Limb (tissue), 2 donors: ENCODE data around the gene SLC25A26.
A peak's percentile ranks its signal among the peaks of the same experiment; 100 is the strongest.
"Not testable (repeated sequence)": the region's sequence is repeated elsewhere in the genome, so short reads cannot be mapped to it uniquely, and the experiment has no call there.

Experiments used
- DNase-seq, 2 donors: peaks; one replicate each; pipeline ENCODE4 v3.0.0-alpha.2; 2016; ENCODE audit errors: extremely low spot score in 2 of 2

The SLC25A26 gene

DNA sequence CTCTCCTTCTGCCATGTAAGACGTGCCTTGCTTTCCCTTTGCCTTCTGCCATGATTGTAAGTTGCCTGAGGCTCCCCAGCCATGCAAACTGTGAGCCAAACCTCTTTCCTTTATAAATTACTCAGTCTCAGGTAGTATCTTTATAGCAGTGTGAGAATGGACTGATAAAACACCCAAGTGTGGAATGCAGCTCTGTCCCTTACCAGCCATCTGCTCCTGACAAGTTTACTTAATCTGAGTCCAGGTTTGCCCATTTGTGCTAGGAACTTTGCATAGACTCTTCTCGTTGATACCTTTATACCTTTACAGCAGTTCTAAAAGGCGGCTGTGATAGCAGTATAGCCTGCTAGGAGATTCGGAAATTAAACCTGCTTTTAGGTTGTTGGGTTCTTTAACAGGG is 48.1 kb downstream of the SLC25A26 start:
- no peak for DNase-seq

DNA sequence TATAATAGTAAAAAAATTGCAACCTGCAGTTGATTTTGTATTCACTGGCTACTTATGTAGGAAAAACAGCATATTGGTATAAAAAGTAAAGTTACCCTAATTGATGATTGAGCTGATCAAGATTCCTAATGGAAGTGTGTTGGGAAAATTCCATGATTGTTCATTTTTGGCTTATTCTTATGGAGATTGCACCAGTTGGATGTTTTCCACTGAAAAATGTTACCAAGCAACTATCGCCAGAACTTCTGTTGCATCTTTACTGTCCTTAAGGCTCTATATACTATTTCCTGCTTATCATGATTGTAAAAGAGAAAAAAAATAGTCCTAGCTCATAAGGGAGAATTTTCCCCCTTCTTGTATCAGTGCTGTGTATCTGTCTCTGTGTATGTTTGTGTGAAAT is 48.6 kb downstream of the SLC25A26 start:
- DNase-seq: no peak

GRCh38 chr3:66270288-66270687 is 49.5 kb downstream of the SLC25A26 start:
- peak in 1 of 2 donors; percentile 74 for DNase-seq

DNA sequence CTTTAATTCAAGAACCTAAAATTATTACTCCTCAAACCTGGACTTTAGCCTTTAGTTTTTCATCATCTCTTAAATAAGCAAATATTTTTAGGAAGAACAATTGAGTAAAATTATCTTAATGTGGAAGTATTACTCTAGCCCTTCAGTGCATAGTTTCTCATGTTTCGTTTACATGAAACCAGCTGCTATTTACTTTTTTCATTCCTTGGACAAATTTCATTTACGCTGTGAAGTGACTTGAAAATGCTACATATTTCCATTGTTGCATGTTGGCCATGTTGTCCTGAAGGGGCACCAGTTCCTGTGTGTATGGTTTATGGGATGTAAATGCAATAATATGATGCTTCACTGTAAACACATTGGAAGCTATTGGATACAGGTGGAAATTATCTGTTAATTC is 49.9 kb downstream of the SLC25A26 start:
- no peak for DNase-seq

GRCh38 chr3:66271231-66271630 is 50.4 kb downstream of the SLC25A26 start:
- no peak for DNase-seq

GRCh38 chr3:66272016-66272415 is 51.2 kb downstream of the SLC25A26 start:
- DNase-seq: no peak

DNA sequence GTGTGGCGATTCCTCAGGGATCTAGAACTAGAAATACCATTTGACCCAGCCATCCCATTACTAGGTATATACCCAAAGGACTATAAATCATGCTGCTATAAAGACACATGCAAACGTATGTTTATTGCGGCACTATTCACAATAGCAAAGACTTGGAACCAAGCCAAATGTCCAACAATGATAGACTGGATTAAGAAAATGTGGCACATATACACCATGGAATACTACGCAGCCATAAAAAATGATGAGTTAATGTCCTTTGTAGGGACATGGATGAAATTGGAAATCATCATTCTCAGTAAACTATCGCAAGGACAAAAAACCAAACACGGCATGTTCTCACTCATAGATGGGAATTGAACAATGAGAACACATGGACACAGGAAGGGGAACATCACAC is 54.0 kb downstream of the SLC25A26 start:
- not testable (repeated sequence) for DNase-seq

DNA sequence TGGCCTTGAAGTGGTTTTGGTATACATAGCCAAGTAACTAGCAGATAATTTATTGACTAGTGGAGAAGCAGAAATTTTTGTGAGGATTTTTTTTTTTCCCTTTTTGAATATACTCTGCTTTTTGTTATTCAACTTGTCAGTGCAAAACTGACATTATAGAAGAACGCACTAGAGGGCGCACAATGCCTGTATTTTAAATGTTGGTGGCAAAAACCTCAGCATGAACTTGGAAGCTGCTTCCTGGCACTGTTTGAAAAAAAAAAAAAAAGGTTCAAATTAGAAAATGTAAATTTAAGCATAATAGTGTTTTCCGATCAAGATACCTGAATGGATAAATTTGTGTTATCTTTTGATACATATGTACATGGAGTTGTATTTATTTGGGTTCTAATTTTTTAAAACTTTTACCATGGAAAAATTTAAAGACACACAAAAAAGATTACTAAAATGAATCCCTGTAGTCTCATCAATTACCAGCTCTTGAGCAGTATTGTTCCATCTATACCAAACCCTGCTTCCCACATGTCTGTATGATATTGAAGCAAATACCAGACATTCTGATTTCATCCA is 56.0 kb downstream of the SLC25A26 start:
- DNase-seq: peak; percentile 77 to 84

DNA sequence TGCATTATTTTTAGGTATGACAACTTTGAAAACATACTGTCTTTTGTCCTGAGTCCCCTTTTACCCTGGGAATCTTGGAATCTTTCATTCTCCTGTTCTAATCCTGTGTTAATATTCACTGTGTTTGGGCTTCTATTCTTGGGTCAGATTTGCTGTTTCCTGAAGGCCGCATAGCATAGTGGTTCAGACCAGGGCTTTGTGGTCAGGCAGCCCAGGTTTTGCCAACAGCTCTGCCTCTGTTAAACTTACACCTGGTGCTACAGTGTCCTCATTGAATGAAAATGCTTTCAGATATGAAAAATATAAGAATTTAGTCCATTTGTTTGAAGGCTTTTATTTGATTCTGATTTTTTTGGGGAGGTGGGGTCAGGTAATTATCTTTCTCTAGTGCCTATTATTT is 58.4 kb downstream of the SLC25A26 start:
- no peak for DNase-seq

GRCh38 chr3:66280304-66280703 is 59.5 kb downstream of the SLC25A26 start:
- no peak for DNase-seq

DNA sequence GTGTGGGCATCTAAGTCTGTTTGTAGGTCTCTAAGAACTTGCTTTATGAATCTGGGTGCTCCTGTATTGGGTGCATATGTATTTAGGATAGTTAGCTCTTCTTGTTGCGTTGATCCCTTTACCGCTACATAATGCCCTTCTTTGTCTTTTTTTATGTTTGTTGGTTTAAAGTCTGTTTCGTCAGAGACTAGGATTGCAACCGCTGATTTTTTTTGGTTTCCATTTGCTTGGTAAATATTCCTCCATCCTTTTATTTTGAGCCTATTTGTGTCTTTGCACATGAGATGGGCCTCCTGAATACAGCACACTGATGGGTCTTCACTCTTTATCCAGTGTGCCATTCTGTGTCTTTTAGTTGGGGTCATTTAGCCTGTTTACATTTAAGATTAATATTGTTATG is 71.1 kb downstream of the SLC25A26 start:
- not testable (repeated sequence) for DNase-seq

DNA sequence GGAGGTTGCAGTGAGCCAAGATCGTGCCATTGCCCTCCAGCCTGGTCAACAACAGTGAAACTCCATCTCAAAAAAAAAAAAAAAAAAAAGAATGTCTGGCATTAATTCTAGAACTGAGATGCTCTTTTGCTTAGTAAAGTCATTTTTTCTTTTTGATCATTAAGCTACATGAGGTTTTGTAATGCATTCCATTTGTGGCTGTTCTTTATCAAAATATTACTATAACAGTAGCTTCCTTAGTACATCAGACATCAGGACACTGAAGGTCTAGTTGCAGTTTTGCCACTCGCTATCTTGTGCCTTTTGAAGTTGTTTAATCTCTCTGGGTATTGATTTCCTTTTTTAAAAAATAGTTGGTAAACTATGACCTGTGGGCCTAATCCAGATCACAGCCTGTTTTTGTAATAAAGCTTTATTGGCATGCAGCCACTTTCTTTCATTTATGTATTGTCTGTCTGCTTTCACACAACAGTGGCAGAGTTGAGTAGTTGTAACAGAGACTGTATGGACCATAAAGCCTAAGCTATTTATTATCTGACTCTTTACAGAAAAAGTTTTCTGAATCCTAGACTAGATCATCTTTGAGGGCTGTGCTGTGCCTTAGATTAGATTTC is 76.6 kb downstream of the SLC25A26 start:
- no peak for DNase-seq

GRCh38 chr3:66297900-66298299 is 77.1 kb downstream of the SLC25A26 start:
- no peak for DNase-seq

DNA sequence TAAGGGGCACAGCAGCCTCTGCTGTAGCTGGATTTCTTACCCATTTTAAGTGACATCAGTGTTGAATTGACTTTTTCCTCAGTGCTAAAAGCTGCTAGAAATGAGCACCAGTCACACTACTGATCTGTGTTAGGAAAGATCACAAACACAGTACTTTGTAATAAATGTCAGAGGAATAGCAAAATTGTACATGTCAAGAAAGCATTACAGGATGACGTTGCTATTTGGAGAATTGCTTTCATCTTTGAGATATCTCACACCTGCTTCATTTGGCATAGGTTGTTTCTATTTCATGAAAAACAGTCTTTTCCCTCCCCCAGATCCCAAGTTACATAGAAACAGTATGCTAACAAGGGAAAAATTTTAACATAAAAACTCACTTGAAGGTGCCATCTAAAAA is 77.8 kb downstream of the SLC25A26 start:
- no peak for DNase-seq

DNA sequence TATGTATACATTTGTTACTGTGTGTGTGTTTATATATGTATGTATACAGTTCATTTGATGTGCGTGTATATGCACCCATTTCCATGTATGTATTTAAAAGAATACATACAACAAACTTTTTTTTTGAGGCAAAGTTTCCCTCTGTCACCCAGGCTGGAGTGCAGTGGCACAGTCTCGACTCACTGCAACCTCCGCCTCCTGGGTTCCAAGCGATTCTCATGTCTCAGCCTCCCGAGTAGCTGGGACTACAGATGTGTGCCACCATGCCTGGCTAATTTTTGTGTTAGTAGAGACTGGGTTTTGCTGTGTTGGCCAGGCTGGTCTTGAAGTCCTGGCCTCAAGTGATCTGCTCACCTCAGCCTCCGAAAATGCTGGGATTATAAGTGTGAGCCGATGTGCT is 78.3 kb downstream of the SLC25A26 start:
- not testable (repeated sequence) for DNase-seq

GRCh38 chr3:66299891-66300290 is 79.1 kb downstream of the SLC25A26 start:
- no peak for DNase-seq

DNA sequence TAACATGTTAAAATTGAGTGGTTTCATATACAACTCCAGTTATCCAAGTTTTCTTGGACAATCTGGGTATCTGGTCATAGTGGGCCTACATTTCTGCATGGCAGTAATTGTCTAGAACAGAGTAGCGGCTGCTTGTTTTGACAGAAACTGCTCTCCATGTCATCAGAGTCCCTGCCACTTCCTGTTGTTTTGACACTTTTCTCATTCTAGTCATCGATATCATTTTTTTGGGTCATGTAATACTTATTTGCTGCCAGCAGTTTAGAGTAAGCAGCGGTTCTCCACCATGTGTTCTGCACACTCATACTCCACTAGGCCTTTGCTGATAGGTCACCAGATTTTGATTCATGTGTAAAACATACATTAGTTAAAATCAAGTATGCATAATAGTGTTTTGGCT is 81.5 kb downstream of the SLC25A26 start:
- no peak for DNase-seq

DNA sequence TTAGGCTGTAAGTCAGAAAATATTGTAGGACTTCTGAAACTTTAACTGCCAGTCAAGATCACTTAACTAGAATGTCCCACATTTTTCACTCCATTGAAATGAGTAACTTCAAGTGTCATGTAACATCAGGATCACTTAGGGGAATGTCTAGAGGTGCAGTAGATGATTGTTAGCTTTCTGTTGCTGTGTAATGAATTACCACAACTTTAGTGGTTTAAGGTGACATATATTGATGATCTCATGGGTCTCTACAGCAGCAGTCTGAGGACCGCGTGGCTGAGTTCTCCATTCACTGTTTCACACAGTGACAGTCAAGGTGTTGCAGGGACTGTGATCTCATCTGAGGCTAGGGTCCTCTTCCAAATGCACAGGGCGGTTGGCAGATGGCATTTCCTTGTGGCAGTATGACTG is 82.7 kb downstream of the SLC25A26 start:
- DNase-seq: no peak

DNA sequence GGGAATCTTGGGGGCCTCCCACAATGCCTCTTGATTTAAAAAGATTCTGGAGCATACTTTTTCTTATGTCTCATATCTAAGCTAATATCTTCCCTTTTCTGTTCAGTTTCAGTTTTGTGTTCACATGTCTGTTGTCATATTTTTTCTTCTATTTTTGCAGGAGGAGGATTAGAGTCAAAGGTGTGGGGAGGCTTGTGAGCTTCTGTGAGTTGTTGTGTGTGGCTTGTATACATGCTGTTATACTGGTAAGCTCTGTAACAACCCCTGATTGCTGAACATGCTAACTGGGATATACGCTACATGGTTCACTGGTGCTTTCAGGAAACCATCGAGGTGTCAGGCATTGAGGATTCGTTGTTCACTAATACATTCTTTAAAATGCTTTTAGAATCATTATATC is 83.5 kb downstream of the SLC25A26 start:
- no peak for DNase-seq

GRCh38 chr3:66306086-66306485 is 85.3 kb downstream of the SLC25A26 start:
- DNase-seq: not testable (repeated sequence)

DNA sequence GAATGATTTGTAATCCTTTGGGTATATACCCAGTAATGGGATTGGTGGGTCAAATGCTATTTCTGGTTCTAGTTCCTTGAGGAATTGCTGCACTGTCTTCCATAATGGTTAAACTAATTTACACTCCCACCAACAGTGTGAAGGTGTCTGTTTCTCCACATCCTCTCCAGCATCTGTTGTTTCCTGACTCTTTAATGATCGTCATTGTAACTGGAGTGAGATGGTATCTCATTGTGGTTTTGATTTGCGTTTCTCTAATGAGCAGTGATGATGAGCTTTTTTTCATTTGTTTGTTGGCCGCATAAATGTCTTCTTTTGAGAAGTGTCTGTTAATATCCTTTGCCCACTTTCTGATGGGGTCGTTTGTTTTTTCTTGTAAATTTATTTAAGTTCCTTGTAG is 86.2 kb downstream of the SLC25A26 start:
- DNase-seq: not testable (repeated sequence)

- no peak for DNase-seq
Measured at GRCh38 chr3:66312039-66312438, 91.2 kb downstream of the SLC25A26 start.

DNA sequence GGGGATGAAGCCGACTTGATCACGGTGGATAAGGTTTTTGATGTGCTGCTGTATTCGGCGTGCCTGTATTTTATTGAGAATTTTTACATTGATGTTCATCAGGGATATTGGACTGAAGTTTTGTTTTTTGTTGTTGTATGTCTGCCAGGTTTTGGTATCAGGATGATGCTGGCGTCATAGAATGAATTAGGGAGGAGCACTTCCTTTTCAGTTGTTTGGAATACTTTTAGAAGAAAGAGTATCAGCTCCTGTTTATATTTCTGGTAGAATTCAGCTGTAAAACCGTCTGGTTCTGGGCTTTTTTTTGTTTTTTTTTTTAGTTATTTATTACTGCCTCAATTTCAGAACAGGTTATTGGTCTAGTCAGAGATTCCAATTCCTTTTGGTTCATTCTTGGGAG is 93.7 kb downstream of the SLC25A26 start:
- no peak for DNase-seq
